Glutamatergic neuron (in vitro differentiated cells): ENCODE data around the gene ZNF484. TPM values are rescaled to one million over a fixed set of nuclear protein-coding genes. Genes with fewer than 3 reads are reported as not detected.
"Not testable (repeated sequence)": the region's sequence is repeated elsewhere in the genome, so short reads cannot be mapped to it uniquely, and the experiment has no call there.

Source experiments
- DNase-seq: peaks from one replicate; pipeline ENCODE4 v3.0.0; 2022
- H3K27ac Mint-ChIP-seq: one replicate; pipeline ENCODE4 v1.8.0; 2020; ENCODE audit warnings: mild to moderate bottlenecking, mixed read lengths, inconsistent platforms; ENCODE audit not compliant: unreplicated experiment
- H3K27me3 Mint-ChIP-seq: one replicate; pipeline ENCODE4 v1.8.0; 2020; ENCODE audit warnings: mild to moderate bottlenecking, moderate library complexity, mixed read lengths, inconsistent platforms; ENCODE audit not compliant: unreplicated experiment
- H3K36me3 Mint-ChIP-seq: one replicate; pipeline ENCODE4 v1.8.0; 2020; ENCODE audit warnings: mild to moderate bottlenecking, mixed read lengths, inconsistent platforms; ENCODE audit not compliant: unreplicated experiment
- H3K4me1 Mint-ChIP-seq: one replicate; pipeline ENCODE4 v1.8.0; 2020; ENCODE audit warnings: mild to moderate bottlenecking, low read depth, mixed read lengths, inconsistent platforms; ENCODE audit not compliant: unreplicated experiment
- H3K4me3 Mint-ChIP-seq: one replicate; pipeline ENCODE4 v1.8.0; 2020; ENCODE audit warnings: mild to moderate bottlenecking, mixed read lengths, inconsistent platforms; ENCODE audit not compliant: unreplicated experiment
- H3K9me3 Mint-ChIP-seq: one replicate; pipeline ENCODE4 v1.8.0; 2020; ENCODE audit warnings: mild to moderate bottlenecking, moderate library complexity, mixed read lengths, inconsistent platforms; ENCODE audit not compliant: unreplicated experiment
- total RNA-seq: library from RNA; stranded (reverse); fragmentation: NEBNext Ultra II Directional; extraction: Animal tissue kit (Norgen Biotek cat#: 25700); gene quantifications from one replicate; pipeline ENCODE4 v1.2.1, GENCODE V29; 2021; ENCODE audit not compliant: unreplicated experiment
- TF ChIP-seq, protein P1 (sequence below): fragments of 200-600 bp; sonication (generic); IDR thresholded peaks from one replicate; pipeline ENCODE4 v1.5.0; 2021; ENCODE audit not compliant: partially characterized antibody, unreplicated experiment

Gene ZNF484
- total RNA-seq, 1 donor from 2014 or later: 14.4 TPM

DNA sequence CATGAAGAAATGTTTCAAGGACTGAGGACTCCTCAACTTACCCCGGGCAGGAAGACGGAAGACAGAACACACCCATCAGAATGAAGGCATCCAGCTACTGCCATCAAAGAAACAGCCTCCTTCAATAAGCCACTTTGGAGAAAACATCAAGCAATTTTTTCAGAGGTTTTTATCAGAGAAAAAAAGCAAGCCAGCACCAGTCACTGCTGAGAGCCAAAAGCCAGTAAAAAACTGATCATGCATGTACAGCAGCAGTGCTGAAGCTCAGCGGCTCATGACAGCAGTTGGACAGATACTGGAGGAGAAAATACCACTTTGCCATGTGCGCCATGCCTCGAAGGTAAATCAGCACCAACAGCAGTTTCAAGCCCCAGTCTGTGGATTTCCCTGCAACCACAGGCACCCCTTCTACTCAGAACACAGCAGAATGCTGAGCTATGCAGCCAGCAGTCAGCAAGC is 10.1 kb upstream of the ZNF484 start:
- no peak for DNase-seq
- Mint-ChIP-seq H3K4me3 (no peak overlapping the region), H3K27me3 (peaks cover 2% of the 10 kb centered on the region), H3K4me1 (peaks cover 6% of the 10 kb centered on the region), H3K27ac (no peak overlapping the region), H3K36me3 (peaks cover 5% of the 10 kb centered on the region), H3K9me3 (peaks cover 7% of the 10 kb centered on the region)
- TF ChIP-seq, protein P1, sequence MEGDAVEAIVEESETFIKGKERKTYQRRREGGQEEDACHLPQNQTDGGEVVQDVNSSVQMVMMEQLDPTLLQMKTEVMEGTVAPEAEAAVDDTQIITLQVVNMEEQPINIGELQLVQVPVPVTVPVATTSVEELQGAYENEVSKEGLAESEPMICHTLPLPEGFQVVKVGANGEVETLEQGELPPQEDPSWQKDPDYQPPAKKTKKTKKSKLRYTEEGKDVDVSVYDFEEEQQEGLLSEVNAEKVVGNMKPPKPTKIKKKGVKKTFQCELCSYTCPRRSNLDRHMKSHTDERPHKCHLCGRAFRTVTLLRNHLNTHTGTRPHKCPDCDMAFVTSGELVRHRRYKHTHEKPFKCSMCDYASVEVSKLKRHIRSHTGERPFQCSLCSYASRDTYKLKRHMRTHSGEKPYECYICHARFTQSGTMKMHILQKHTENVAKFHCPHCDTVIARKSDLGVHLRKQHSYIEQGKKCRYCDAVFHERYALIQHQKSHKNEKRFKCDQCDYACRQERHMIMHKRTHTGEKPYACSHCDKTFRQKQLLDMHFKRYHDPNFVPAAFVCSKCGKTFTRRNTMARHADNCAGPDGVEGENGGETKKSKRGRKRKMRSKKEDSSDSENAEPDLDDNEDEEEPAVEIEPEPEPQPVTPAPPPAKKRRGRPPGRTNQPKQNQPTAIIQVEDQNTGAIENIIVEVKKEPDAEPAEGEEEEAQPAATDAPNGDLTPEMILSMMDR: no peak

DNA sequence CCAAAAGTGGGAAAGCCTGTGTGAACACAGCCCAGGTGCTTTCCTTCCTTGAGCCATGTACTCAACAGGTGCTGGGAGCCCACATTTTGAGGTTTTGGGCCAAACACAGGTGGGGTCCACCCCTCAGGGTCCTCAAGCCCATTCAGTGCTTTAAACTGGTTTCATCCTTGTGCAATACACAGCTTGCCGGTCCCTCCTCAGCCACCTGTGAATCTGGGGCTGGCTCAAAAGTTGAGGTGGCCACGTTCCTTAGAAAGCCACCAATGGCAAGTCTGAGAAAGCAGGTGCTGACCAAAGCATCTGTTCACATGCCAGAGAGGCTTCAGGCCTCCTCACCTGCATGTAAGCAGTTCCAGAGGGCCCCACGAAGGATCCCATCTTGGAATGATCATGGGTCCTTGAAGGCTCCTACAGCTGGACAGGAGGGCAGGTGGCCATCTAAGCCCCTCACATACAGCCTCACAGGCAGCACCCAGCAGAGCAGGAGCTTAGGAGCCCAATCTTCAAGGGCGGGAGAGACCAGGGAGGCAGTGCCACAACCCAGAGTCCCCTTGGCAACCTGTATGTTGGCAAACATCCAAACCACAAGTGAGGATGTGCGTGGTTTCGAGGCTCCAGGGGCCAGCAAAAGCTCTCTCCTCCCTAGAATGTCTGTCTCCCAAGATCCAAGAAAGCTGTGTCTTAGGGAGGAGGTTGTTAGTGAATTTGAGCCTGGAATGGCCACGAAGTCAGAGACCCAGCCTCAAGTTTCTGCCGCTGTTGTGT is 9.2 kb upstream of the ZNF484 start:
- DNase-seq, H3K9me3 Mint-ChIP-seq, H3K4me3 Mint-ChIP-seq, H3K27ac Mint-ChIP-seq, H3K27me3 Mint-ChIP-seq, H3K36me3 Mint-ChIP-seq, H3K4me1 Mint-ChIP-seq: not testable (repeated sequence)

DNA sequence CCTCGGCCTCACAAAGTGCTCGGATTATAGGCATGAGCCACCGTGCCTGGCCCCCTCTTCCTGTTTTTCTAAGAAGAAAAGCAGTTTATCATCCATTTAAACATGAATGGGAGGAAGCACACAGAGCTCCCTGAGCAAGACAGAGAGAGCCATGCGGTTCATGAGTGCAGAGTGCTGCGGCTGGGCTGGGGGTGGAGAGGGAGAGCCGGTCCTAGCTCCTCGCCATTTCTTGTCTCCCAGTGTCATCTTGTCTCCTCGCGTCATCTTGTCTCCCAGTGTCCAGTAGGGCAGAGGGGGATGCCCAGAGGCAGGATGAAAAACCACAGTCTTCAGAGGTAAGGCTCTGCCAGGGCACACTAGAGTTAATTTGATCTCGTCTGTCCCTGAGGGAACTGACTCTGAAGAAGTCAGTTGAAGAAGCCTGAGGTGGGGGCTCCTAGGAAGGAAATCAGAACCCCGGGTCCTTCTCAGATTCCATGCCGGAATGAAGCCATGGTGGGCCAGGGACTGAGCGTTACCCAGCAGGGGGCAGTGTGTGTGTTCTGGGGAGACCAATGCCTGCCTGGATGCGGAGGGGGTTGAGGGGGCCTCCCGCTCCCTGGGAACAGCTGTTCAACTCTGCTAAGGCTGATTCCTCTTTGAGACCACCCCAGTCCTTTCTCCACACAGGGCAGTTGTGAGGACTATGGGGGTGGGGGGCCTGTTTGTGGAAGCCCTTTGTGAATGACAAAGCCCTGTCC is 6.0 kb upstream of the ZNF484 start:
- not testable (repeated sequence) for H3K27me3 Mint-ChIP-seq
- peak; percentile 55 for DNase-seq

DNA sequence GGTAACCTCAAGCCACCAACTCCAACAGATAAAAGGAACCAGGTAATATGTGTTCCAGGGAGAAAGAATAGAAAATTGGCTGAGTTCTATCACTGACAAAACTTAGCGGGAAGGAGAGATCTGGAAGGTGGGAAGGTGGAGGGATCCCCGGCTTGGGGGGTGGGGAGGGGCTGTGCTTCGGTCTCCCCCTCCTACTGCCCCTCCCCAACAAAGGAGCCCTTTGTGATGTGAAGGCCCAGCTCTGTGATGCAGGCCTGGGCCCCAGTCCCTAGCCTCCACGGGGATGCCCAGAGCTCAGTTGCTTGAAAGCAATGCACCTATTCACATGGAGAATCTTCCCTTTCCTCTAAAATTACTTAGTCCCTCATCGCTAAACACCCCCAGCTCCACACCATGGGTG is 4.4 kb upstream of the ZNF484 start:
- Mint-ChIP-seq H3K36me3 (peaks cover 5% of the 10 kb centered on the region), H3K4me3 (peak overlapping the region; percentile 30), H3K4me1 (peaks cover 10% of the 10 kb centered on the region), H3K9me3 (peaks cover 9% of the 10 kb centered on the region), H3K27ac (no peak overlapping the region), H3K27me3 (peaks cover 9% of the 10 kb centered on the region)
- TF ChIP-seq, protein P1: no peak
- no peak for DNase-seq

More for the DNA sequence above, 6.0 kb upstream of the ZNF484 start:
- H3K27ac Mint-ChIP-seq: peak overlapping the region; percentile 38
- H3K9me3 Mint-ChIP-seq, H3K4me3 Mint-ChIP-seq, H3K36me3 Mint-ChIP-seq, H3K4me1 Mint-ChIP-seq: not testable (repeated sequence)
- TF ChIP-seq, protein P1: peak; percentile 19

DNA sequence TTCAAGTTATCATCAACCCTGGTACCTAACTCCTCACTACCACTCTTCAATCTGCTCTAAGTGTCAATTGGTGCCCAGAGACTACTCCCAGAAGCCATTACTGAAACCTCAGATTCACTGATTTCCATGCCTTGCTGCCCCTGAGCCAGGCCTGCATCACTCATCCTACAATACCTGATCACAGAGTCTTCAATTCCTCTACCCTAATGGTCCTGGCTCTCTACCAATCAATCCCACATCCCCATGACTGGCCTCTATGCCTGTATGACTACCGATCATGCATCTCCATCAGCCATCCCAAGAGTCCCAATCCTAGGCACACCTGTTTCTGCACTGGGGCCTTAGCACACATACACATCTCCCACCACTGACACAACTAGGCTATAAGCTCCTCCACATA is 2.5 kb downstream of the ZNF484 start:
- Mint-ChIP-seq H3K27ac (no peak overlapping the region), H3K9me3 (peaks cover 2% of the 10 kb centered on the region), H3K36me3 (peaks cover 4% of the 10 kb centered on the region), H3K4me1 (peaks cover 30% of the 10 kb centered on the region), H3K4me3 (peak overlapping the region; percentile 40), H3K27me3 (peaks cover 4% of the 10 kb centered on the region)
- DNase-seq: no peak
- TF ChIP-seq, protein P1: no peak
